HepG2 (cell line): ENCODE measurements around the gene PIM3. TPM values are rescaled to one million over a fixed set of nuclear protein-coding genes. Genes with fewer than 3 reads are reported as not detected.

Experiments used
- ARHGAP35 ChIP-seq: sonication (generic); formaldehyde crosslinking; IDR thresholded peaks from 2 replicates; pipeline ENCODE4 v1.9.0; 2022; ENCODE audit warnings: mild to moderate bottlenecking, inconsistent platforms, moderate library complexity, missing genetic modification reagents, borderline replicate concordance
- ELF3 ChIP-seq: IDR thresholded peaks from 2 replicates; pipeline ENCODE4 v1.6.1; 2016; ENCODE audit warnings: missing genetic modification reagents, missing compliant biosample characterization
- FOSL2 ChIP-seq: sonication (generic); formaldehyde crosslinking; IDR thresholded peaks from 2 replicates; pipeline ENCODE4 v1.4.0; 2020; ENCODE audit warnings: missing genetic modification reagents
- GMEB1 ChIP-seq: sonication (generic); formaldehyde crosslinking; IDR thresholded peaks from 2 replicates; pipeline ENCODE4 v1.5.1; 2020; ENCODE audit warnings: missing genetic modification reagents, mild to moderate bottlenecking, borderline replicate concordance
- PHB2 ChIP-seq: fragments of 450-650 bp; IDR thresholded peaks from 2 replicates; pipeline ENCODE4 v1.6.1; 2018; ENCODE audit not compliant: partially characterized antibody
- POGZ ChIP-seq: sonication (generic); formaldehyde crosslinking; IDR thresholded peaks from 2 replicates; pipeline ENCODE4 v1.4.0; 2020; ENCODE audit warnings: mild to moderate bottlenecking, missing genetic modification reagents
- SALL1 ChIP-seq: sonication (generic); formaldehyde crosslinking; IDR thresholded peaks from 2 replicates; pipeline ENCODE4 v1.8.0; 2022; ENCODE audit warnings: mild to moderate bottlenecking, missing genetic modification reagents
- SMARCE1 ChIP-seq: fragments of 450-650 bp; IDR thresholded peaks from 2 replicates; pipeline ENCODE4 v1.6.1; 2017; ENCODE audit warnings: borderline replicate concordance
- SNAPC2 ChIP-seq: sonication (generic); formaldehyde crosslinking; IDR thresholded peaks from 2 replicates; pipeline ENCODE4 v1.8.1; 2022; ENCODE audit warnings: mild to moderate bottlenecking, missing genetic modification reagents
- SOX13 ChIP-seq, 3 experiments: fragments of 450-650 bp in 1 of 3; sonication (generic) in 1 of 3; formaldehyde crosslinking in 1 of 3; IDR thresholded peaks in 2 of 3; conservative IDR thresholded peaks in 1 of 3; 2 replicates each; pipeline versions ENCODE4 v1.5.0 to v1.6.1; 2016 to 2020; ENCODE audit warnings: antibody characterized with exemption in 1 of 3, mild to moderate bottlenecking in 1 of 3, missing compliant biosample characterization in 1 of 3, missing genetic modification reagents in 1 of 3, moderate library complexity in 1 of 3
- SOX5 ChIP-seq: IDR thresholded peaks from 2 replicates; pipeline ENCODE4 v1.6.1; 2016; ENCODE audit warnings: borderline replicate concordance
- TFE3 ChIP-seq: IDR thresholded peaks from 2 replicates; pipeline ENCODE4 v1.6.1; 2016
- ZFX ChIP-seq: sonication (generic); formaldehyde crosslinking; IDR thresholded peaks from 2 replicates; pipeline ENCODE4 v1.4.0; 2020; ENCODE audit warnings: mild to moderate bottlenecking, low read depth, missing genetic modification reagents, moderate library complexity
- ZNF264 ChIP-seq: sonication (generic); formaldehyde crosslinking; IDR thresholded peaks from 2 replicates; pipeline ENCODE4 v1.4.0; 2020; ENCODE audit warnings: missing genetic modification reagents
- ZNF326 ChIP-seq: sonication (generic); formaldehyde crosslinking; IDR thresholded peaks from 2 replicates; pipeline ENCODE4 v1.4.0; 2020; ENCODE audit warnings: missing genetic modification reagents, borderline replicate concordance
- ZNF432 ChIP-seq: sonication (generic); formaldehyde crosslinking; IDR thresholded peaks from 2 replicates; pipeline ENCODE4 v1.5.0; 2020; ENCODE audit warnings: missing genetic modification reagents, mild to moderate bottlenecking, borderline replicate concordance
- ZNF501 ChIP-seq: sonication (generic); formaldehyde crosslinking; IDR thresholded peaks from 2 replicates; pipeline ENCODE4 v1.5.1; 2020; ENCODE audit warnings: mild to moderate bottlenecking, moderate library complexity, missing genetic modification reagents
- ZNF570 ChIP-seq: sonication (generic); formaldehyde crosslinking; IDR thresholded peaks from 2 replicates; pipeline ENCODE4 v1.4.0; 2020; ENCODE audit warnings: mild to moderate bottlenecking, missing genetic modification reagents, borderline replicate concordance
- ZNF83 ChIP-seq: sonication (generic); formaldehyde crosslinking; IDR thresholded peaks from 2 replicates; pipeline ENCODE4 v1.4.0; 2020; ENCODE audit warnings: missing genetic modification reagents, mild to moderate bottlenecking, borderline replicate concordance
- ZSCAN21 ChIP-seq: sonication (generic); formaldehyde crosslinking; IDR thresholded peaks from 2 replicates; pipeline ENCODE4 v1.8.0; 2022; ENCODE audit warnings: mild to moderate bottlenecking, missing genetic modification reagents, moderate library complexity, borderline replicate concordance
- ZSCAN30 ChIP-seq: sonication (generic); formaldehyde crosslinking; IDR thresholded peaks from 2 replicates; pipeline ENCODE4 v1.5.0; 2020; ENCODE audit warnings: mild to moderate bottlenecking, missing genetic modification reagents
- ZSCAN9 ChIP-seq: IDR thresholded peaks from 2 replicates; pipeline ENCODE4 v1.6.1; 2016; ENCODE audit warnings: borderline replicate concordance
- polyA plus RNA-seq, 8 experiments: library from polyadenylated mRNA; depleted of rRNA in 3 of 8; stranded (reverse) in 7 of 8; unstranded in 1 of 8; fragments of >200 nt; fragmentation: Illumina TruSeq in 4 of 8; extraction: Trizol in 4 of 8; gene quantifications; 2 replicates each; pipeline versions ENCODE4 v1.2.1 to v1.2.3, GENCODE V29; 2011 to 2016; ENCODE audit warnings: low read depth in 4 of 8, missing spikeins in 1 of 8, mixed read lengths in 1 of 8; ENCODE audit not compliant: insufficient read depth in 1 of 8
- total RNA-seq, 5 experiments: library from RNA; depleted of rRNA; stranded (reverse); fragments of >200 nt; fragmentation: Illumina TruSeq; extraction: Trizol; gene quantifications; 2 replicates each; pipeline ENCODE4 v1.2.3, GENCODE V29; 2016; ENCODE audit warnings: low read depth in 1 of 5
- TF ChIP-seq, protein P1 (sequence below): sonication (generic); formaldehyde crosslinking; IDR thresholded peaks from 2 replicates; pipeline ENCODE4 v1.4.0; 2020; ENCODE audit warnings: missing genetic modification reagents
- TF ChIP-seq, protein P2 (sequence below): IDR thresholded peaks from 2 replicates; pipeline ENCODE4 v1.6.1; 2016; ENCODE audit warnings: mild to moderate bottlenecking, missing biosample characterization, missing genetic modification reagents

The PIM3 gene
- total and polyA plus RNA-seq, 2 of the 13 experiments (the other 11 are each of a cell fraction or from before 2014, with no cell fraction given) = 21.6 to 31.2 TPM

DNA sequence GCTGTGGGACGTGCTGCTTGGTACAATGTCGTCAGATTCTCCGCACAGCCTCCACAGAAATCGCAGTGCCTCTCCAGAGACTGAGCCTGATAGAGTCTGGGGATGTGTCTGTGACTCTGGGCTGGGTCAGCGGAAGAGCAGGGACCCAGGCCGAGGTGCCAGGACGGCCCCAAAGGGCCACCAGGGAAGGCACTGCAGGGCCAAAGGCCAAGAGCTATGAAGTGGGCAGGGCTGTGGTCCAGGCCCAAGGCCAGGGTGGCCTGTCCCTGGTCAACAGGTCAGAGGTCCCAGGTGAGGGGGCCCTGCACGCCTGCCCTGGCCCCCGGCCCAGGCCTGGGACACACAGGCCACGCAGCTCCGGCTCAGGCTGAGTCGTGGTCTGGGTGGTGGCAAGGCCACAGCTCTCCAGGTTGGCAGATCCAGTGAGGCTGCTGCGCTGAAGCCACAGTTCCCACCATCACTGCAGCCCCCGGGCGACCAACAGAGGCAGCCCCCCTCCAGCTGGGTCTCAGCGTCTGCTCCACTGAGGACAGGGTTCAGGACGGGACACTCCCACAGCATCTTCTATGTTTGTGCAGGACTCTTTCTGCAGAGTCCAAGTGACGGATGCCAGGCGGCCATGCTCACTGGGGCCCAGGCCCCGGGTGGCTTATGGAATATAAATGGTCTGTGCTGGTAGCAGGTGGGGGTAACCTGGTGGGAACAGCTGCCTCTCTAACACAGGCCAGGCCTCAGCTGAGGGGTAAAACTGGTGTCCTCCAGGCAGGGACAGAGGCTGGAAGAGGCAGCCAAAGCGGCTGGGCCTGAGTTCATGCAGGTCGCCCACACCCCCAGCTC is 4.8 kb upstream of the PIM3 start (continued):
- TF ChIP-seq ELF3 (CRISPR knock-in tag) (no peak), ZNF501 (CRISPR knock-in tag) (no peak), ZSCAN21 (peak; percentile 77), ZNF326 (CRISPR knock-in tag) (no peak), ARHGAP35 (CRISPR knock-in tag) (no peak), SOX13 (IDR thresholded peaks at IDR 0.05) (no peak), SOX13 (CRISPR knock-in tag; conservative IDR thresholded peaks at IDR 0.05 in 1 of 2, IDR thresholded peaks at IDR 0.05 in 1 of 2) (no peak; a peak in 1 of 4 replicates), GMEB1 (CRISPR knock-in tag) (no peak), ZNF432 (CRISPR knock-in tag) (no peak), ZNF264 (CRISPR knock-in tag) (no peak), ZFX (CRISPR knock-in tag) (peak; percentile 79), ZSCAN9 (CRISPR knock-in tag) (no peak), ZSCAN30 (CRISPR knock-in tag) (no peak), ZNF570 (no peak), TFE3 (CRISPR knock-in tag) (no peak), PHB2 (no peak), POGZ (CRISPR knock-in tag) (no peak), SALL1 (CRISPR knock-in tag) (peak; percentile 74; the same call in 1 of the 2 replicates), FOSL2 (CRISPR knock-in tag) (no peak), SMARCE1 (no peak), SNAPC2 (CRISPR knock-in tag) (no peak), SOX5 (CRISPR knock-in tag) (peak; percentile 35; the same call in 1 of the 2 replicates), ZNF83 (no peak)
- TF ChIP-seq, protein P1, sequence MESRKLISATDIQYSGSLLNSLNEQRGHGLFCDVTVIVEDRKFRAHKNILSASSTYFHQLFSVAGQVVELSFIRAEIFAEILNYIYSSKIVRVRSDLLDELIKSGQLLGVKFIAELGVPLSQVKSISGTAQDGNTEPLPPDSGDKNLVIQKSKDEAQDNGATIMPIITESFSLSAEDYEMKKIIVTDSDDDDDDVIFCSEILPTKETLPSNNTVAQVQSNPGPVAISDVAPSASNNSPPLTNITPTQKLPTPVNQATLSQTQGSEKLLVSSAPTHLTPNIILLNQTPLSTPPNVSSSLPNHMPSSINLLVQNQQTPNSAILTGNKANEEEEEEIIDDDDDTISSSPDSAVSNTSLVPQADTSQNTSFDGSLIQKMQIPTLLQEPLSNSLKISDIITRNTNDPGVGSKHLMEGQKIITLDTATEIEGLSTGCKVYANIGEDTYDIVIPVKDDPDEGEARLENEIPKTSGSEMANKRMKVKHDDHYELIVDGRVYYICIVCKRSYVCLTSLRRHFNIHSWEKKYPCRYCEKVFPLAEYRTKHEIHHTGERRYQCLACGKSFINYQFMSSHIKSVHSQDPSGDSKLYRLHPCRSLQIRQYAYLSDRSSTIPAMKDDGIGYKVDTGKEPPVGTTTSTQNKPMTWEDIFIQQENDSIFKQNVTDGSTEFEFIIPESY (CRISPR knock-in tag) = peak; percentile 73; the same call in 1 of the 2 replicates
- TF ChIP-seq, protein P2, sequence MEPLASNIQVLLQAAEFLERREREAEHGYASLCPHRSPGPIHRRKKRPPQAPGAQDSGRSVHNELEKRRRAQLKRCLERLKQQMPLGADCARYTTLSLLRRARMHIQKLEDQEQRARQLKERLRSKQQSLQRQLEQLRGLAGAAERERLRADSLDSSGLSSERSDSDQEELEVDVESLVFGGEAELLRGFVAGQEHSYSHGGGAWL (CRISPR knock-in tag) = no peak
